IMR-90 (cell line): ENCODE results near the gene LLCFC1. TPM values are rescaled to one million over a fixed set of nuclear protein-coding genes. Genes with fewer than 3 reads are reported as not detected.
"Not testable (repeated sequence)": the region's sequence is repeated elsewhere in the genome, so short reads cannot be mapped to it uniquely, and the experiment has no call there.

Experiments used
- ATAC-seq: fragments of 200-7000 bp; cut with Tn5 transposase; 2 replicates; pipeline ENCODE4 v1.9.1; 2020; ENCODE audit warnings: low read depth, mild to moderate bottlenecking, moderate library complexity
- BruUV-seq: library from RNA; stranded (reverse); fragments of 400-500 nt; replicated peaks from 2 replicates; lab custom pipeline; 2021; lab: Mats Ljungman, UMichigan
- CTCF ChIA-PET: fragments of 300-600 bp; formaldehyde crosslinking; extraction: SDS; loops from one replicate; lab custom pipeline; 2021; ENCODE audit warnings: antibody characterized with exemption; lab: Yijun Ruan, JAX
- POLR2A ChIA-PET: fragments of 300-600 bp; sonication (Branson Sonifier 250); formaldehyde crosslinking; loops from one replicate; lab custom pipeline; 2022; ENCODE audit warnings: antibody characterized with exemption; ENCODE audit not compliant: unreplicated experiment; lab: Charles Lee
- DNase-seq: peaks from one replicate; pipeline ENCODE4 v3.0.0; 2013
- H2AFZ ChIP-seq: replicated peaks from 2 replicates; pipeline ENCODE3; 2013; ENCODE audit warnings: low read length, mild to moderate bottlenecking; ENCODE audit not compliant: poor library complexity
- H2AK5ac ChIP-seq: 2 replicates; pipeline ENCODE4 v1.6.1; 2013; ENCODE audit warnings: low read depth, low read length, inconsistent platforms
- H2AK9ac ChIP-seq: replicated peaks from 2 replicates; pipeline ENCODE3; 2013; ENCODE audit warnings: mild to moderate bottlenecking, low read depth, low read length, moderate library complexity; ENCODE audit not compliant: poor library complexity
- H2BK120ac ChIP-seq: 2 replicates; pipeline ENCODE4 v1.6.1; 2013; ENCODE audit warnings: low read depth, low read length, inconsistent platforms
- H2BK15ac ChIP-seq: 3 replicates; pipeline ENCODE4 v1.6.1; 2013; ENCODE audit warnings: low read depth, low read length, inconsistent platforms
- H2BK20ac ChIP-seq: 2 replicates; pipeline ENCODE4 v1.6.1; 2013; ENCODE audit warnings: low read depth, mild to moderate bottlenecking, inconsistent platforms, low read length, moderate library complexity
- H2BK5ac ChIP-seq: 2 replicates; pipeline ENCODE4 v1.6.1; 2013; ENCODE audit warnings: mild to moderate bottlenecking, low read depth, low read length, inconsistent platforms; ENCODE audit not compliant: poor library complexity, severe bottlenecking
- H3K14ac ChIP-seq: replicated peaks from 2 replicates; pipeline ENCODE4 v1.6.1; 2013; ENCODE audit warnings: low read depth, low read length, inconsistent platforms
- H3K18ac ChIP-seq: 2 replicates; pipeline ENCODE4 v1.6.1; 2013; ENCODE audit warnings: low read depth, low read length, control low read depth
- H3K23ac ChIP-seq: 2 replicates; pipeline ENCODE4 v1.6.1; 2013; ENCODE audit warnings: low read depth, low read length, inconsistent platforms
- H3K27ac ChIP-seq: 2 replicates; pipeline ENCODE4 v1.5.1; 2013; ENCODE audit warnings: mild to moderate bottlenecking, control low read depth, low read length; ENCODE audit not compliant: insufficient read depth
- H3K27me3 ChIP-seq: 2 replicates; pipeline ENCODE4 v1.6.1; 2013; ENCODE audit warnings: low read length; ENCODE audit not compliant: control insufficient read depth, insufficient read depth
- H3K36me3 ChIP-seq: 2 replicates; pipeline ENCODE4 v1.6.1; 2013; ENCODE audit warnings: low read length, mixed read lengths; ENCODE audit not compliant: control insufficient read depth, insufficient read depth
- H3K4ac ChIP-seq: 2 replicates; pipeline ENCODE4 v1.6.1; 2013; ENCODE audit warnings: low read depth, low read length, inconsistent platforms
- H3K4me1 ChIP-seq: 2 replicates; pipeline ENCODE4 v1.6.1; 2013; ENCODE audit warnings: low read length, mixed read lengths; ENCODE audit not compliant: control insufficient read depth, insufficient read depth
- H3K4me2 ChIP-seq: 2 replicates; pipeline ENCODE4 v1.6.1; 2013; ENCODE audit warnings: low read depth, mild to moderate bottlenecking, control low read depth, low read length, moderate library complexity
- H3K4me3 ChIP-seq: 2 replicates; pipeline ENCODE4 v1.5.1; 2013; ENCODE audit warnings: low read depth, mild to moderate bottlenecking, control low read depth, low read length, moderate library complexity; ENCODE audit not compliant: insufficient read depth
- H3K56ac ChIP-seq: 2 replicates; pipeline ENCODE4 v1.6.1; 2013; ENCODE audit warnings: low read length, inconsistent platforms; ENCODE audit not compliant: insufficient read depth; ENCODE audit errors: extremely low read depth
- H3K79me1 ChIP-seq, 2 experiments: 2 replicates each; pipeline ENCODE4 v1.6.1; 2013; ENCODE audit warnings: low read length in 2 of 2, inconsistent platforms in 1 of 2, low read depth in 1 of 2
- H3K9ac ChIP-seq: 2 replicates; pipeline ENCODE4 v1.6.1; 2013; ENCODE audit warnings: low read depth, low read length, control low read depth
- H3K9me1 ChIP-seq: 2 replicates; pipeline ENCODE4 v1.6.1; 2013; ENCODE audit warnings: low read length, inconsistent platforms; ENCODE audit not compliant: insufficient read depth
- H3K9me3 ChIP-seq: 2 replicates; pipeline ENCODE4 v1.6.1; 2013; ENCODE audit warnings: low read length; ENCODE audit not compliant: control insufficient read depth, insufficient read depth
- H4K20me1 ChIP-seq: 2 replicates; pipeline ENCODE4 v1.6.1; 2013; ENCODE audit warnings: low read length, inconsistent platforms; ENCODE audit not compliant: insufficient read depth
- H4K5ac ChIP-seq: 2 replicates; pipeline ENCODE4 v1.6.1; 2013; ENCODE audit warnings: mild to moderate bottlenecking, low read depth, low read length, control low read depth
- H4K8ac ChIP-seq, 2 experiments: 2 replicates each; pipeline ENCODE4 v1.6.1; 2013; ENCODE audit warnings: low read depth in 2 of 2, low read length in 2 of 2, control low read depth in 1 of 2, inconsistent platforms in 1 of 2
- H4K91ac ChIP-seq: 2 replicates; pipeline ENCODE4 v1.6.1; 2013; ENCODE audit warnings: low read depth, low read length, inconsistent platforms; ENCODE audit not compliant: insufficient read depth
- WGBS, 2 experiments: methylation state at CpG; one replicate each; pipeline versions ENCODE4 v1.1.5 to v1.1.7; 2013; ENCODE audit warnings: missing lambda C conversion rate in 2 of 2; ENCODE audit not compliant: insufficient read length in 1 of 2; ENCODE audit errors: extremely low coverage in 2 of 2; 5-methylcytosine and 5-hydroxymethylcytosine counted together
- dilution Hi-C: fragments of 300-500 bp; cut with HindIII; formaldehyde crosslinking; loops from one replicate; pipeline ENCODE4 v1.14.3; 2018; ENCODE audit warnings: low sequenced_read_pairs; ENCODE audit not compliant: unreplicated experiment
- in situ Hi-C: fragments of 300-500 bp; cut with MboI; formaldehyde crosslinking; loops from 3 replicates; pipeline ENCODE4 v1.14.3; 2019; ENCODE audit warnings: low sequenced_read_pairs, inconsistent platforms, mixed read lengths
- intact Hi-C: fragments of 100-400 bp; cut with micrococcal nuclease; formaldehyde crosslinking; loops from 2 replicates; pipeline ENCODE4 v1.10.0; 2022
- polyA plus RNA-seq, 3 experiments: library from polyadenylated mRNA; depleted of rRNA; stranded (reverse); fragments of >200 nt; gene quantifications; 2 replicates each; pipeline ENCODE4 v1.2.3, GENCODE V29; 2012; ENCODE audit warnings: low replicate concordance in 1 of 3
- total RNA-seq: library from RNA; depleted of rRNA; stranded (reverse); fragments of >200 nt; gene quantifications from 2 replicates; pipeline ENCODE4 v1.2.3, GENCODE V29; 2012

The LLCFC1 gene
- total and polyA plus RNA-seq, 2 of the 4 experiments (the other 2 are of a cell fraction): not detected

DNA sequence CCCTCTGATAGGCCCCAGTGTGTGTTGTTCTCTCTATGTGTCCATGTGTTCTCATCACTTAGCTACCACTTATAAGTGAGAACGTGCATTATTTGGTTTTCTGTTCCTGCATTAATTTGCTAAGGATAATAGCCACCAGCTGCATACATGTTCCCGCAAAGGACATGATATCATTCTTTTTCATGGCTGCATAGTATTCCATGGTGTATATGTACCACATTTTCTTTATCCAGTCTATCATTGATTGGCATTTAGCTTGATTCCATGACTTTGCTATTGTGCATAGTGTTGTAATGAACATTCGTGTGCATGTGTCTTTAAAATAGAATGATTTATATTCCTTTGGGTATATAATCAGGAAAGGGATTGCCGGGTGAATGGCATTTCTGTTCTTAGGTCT lies 39.1 kb downstream of the LLCFC1 start:
- BruUV-seq, H3K4me2 ChIP-seq, H2BK15ac ChIP-seq, H3K9ac ChIP-seq, H4K20me1 ChIP-seq, H3K23ac ChIP-seq, H3K18ac ChIP-seq, H4K5ac ChIP-seq, H3K27ac ChIP-seq, H2AK5ac ChIP-seq, in situ Hi-C loops, H2AFZ ChIP-seq, DNase-seq, ATAC-seq, intact Hi-C loops, H4K8ac ChIP-seq, H2BK5ac ChIP-seq, CTCF ChIA-PET, H2AK9ac ChIP-seq, H2BK120ac ChIP-seq, H3K9me3 ChIP-seq, dilution Hi-C loops, H3K56ac ChIP-seq, H3K14ac ChIP-seq, H3K79me1 ChIP-seq, H3K4ac ChIP-seq, POLR2A ChIA-PET, H3K9me1 ChIP-seq, H3K4me3 ChIP-seq, H3K4me1 ChIP-seq, H4K91ac ChIP-seq, H3K36me3 ChIP-seq, H3K27me3 ChIP-seq, H2BK20ac ChIP-seq: not testable (repeated sequence)
- WGBS, 2 experiments: no CpG with 5 or more reads among the region's 4 CpGs
